ENCODE measurements around the gene SLC36A4. TPM values are rescaled to one million over a fixed set of nuclear protein-coding genes. Genes with fewer than 3 reads are reported as not detected.

The SLC36A4 gene
- 10.7 to 17.5 TPM (median 16.8 TPM) in 5 replicates for total RNA-seq (2022; extraction: Qiagen RNA extraction)

GRCh38 chr11:93197380-93198214 lies at the start of gene SLC36A4:
TSS of gene SLC36A4 (minus strand) at chr11:93197991. CDS start at chr11:93197832, 159 bp downstream.

Other genes starting within 250 kb of the SLC36A4 start
- not detected in 5 replicates for gene MTNR1B, start 228.3 kb downstream of the SLC36A4 start, total RNA-seq (2022; extraction: Qiagen RNA extraction)
- not detected in 5 replicates for gene DEUP1, start 132.8 kb upstream of the SLC36A4 start, total RNA-seq (2022; extraction: Qiagen RNA extraction)